ENCODE results near the gene JDP2. TPM values are rescaled to one million over a fixed set of nuclear protein-coding genes. Genes with fewer than 3 reads are reported as not detected.
A peak's percentile ranks its signal among the peaks of the same experiment; 100 is the strongest.

JDP2 gene
- total and polyA plus RNA-seq, 12 donors: 6.8 to 59.8 (median 31.8) TPM

- WGBS, 4 donors: 78 to 87% (median 83%) methylated on average over 14 of the region's 14 CpGs
- no peak overlapping the region for H3K4me3 ChIP-seq
- intact Hi-C loops (cut with DNase I): no loop called here
- no peaks in the 10 kb centered on the region for H3K27me3 ChIP-seq
- H3K9me3 ChIP-seq (replicated peaks in 1 of 3): no peaks in the 10 kb centered on the region
- no peaks in the 10 kb centered on the region for H3K36me3 ChIP-seq (replicated peaks in 1 of 2)
- TF ChIP-seq CTCF (IDR thresholded peaks at IDR 0.05) (no peak), POLR2A (IDR thresholded peaks at IDR 0.05) (no peak)
- DNase-seq: no peak
- peak overlapping the region in 3 of 5 donors; percentile 49 to 82 (median 65) for H3K27ac ChIP-seq
- peaks cover 25 to 54% of the 10 kb centered on the region in 2 donors for H3K4me1 ChIP-seq (replicated peaks in 1 of 2)
Measured at GRCh38 chr14:75453817-75454434, 26.1 kb downstream of the JDP2 start.

DNA sequence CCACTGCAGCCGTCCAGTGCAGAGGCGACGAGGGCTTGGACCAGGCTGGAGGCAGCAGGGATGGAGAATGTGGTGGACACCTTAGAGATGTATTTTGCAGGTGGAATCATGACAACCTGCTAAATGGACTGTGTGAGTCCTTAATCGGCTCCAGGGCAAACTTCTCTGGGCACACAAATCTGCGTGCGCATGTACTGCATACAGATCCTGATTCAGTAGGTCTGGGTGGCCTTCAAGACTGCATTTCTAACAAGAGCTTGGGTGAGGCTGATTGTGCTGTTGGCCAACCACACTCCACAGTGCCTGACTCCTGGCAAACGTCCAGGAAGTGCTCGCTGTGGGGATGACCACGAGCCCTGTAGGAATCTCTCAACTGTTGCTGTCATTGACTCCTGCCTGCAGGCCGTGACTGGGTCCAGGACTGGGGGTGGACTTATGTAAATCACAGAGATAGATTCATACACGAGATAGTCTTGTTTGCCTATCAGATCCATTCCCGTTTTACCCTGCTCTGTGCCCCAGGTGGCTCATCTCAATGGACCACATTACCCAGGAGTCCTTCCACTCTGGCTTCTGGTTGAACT, 27.2 kb downstream of the JDP2 start:
- peak; percentile 48 to 91 (median 87) for DNase-seq
- intact Hi-C loops (cut with DNase I): no loop called here
- H3K27ac ChIP-seq: peak overlapping the region in 2 of 5 donors; percentile 0 to 47
- 45 to 64% (median 59%) methylated on average over 9 to 12 of the region's 12 CpGs for WGBS, 4 donors
- H3K9me3 ChIP-seq (replicated peaks in 1 of 3): no peaks in the 10 kb centered on the region
- no peak overlapping the region for H3K4me3 ChIP-seq
- H3K4me1 ChIP-seq (replicated peaks in 1 of 2): peaks cover 29 to 53% of the 10 kb centered on the region in 2 donors
- peaks cover 0 to under 1% of the 10 kb centered on the region in 2 donors for H3K36me3 ChIP-seq (replicated peaks in 1 of 2)
- no peak for TF ChIP-seq POLR2A (IDR thresholded peaks at IDR 0.05)
- TF ChIP-seq CTCF (IDR thresholded peaks at IDR 0.05): no peak
- H3K27me3 ChIP-seq: no peaks in the 10 kb centered on the region

- H3K27me3 ChIP-seq: no peaks in the 10 kb centered on the region
- peaks cover 29 to 47% of the 10 kb centered on the region in 2 donors for H3K4me1 ChIP-seq (replicated peaks in 1 of 2)
- 78 to 89% (median 83%) methylated on average over 12 to 16 of the region's 16 CpGs for whole genome bisulfite sequencing, 4 donors
- TF ChIP-seq CTCF (IDR thresholded peaks at IDR 0.05) (no peak), POLR2A (IDR thresholded peaks at IDR 0.05) (no peak)
- no peak overlapping the region for H3K4me3 ChIP-seq
- H3K9me3 ChIP-seq (replicated peaks in 1 of 3): no peaks in the 10 kb centered on the region
- intact Hi-C loops (cut with DNase I): no loop called here
- peak overlapping the region in 1 of 5 donors; percentile 0 for H3K27ac ChIP-seq
- H3K36me3 ChIP-seq (replicated peaks in 1 of 2): peaks cover 0 to 6% of the 10 kb centered on the region in 2 donors
- peak in 1 of 7 donors; percentile 52 for DNase-seq
Measured at GRCh38 chr14:75456069-75456996, 28.5 kb downstream of the JDP2 start.

- TF ChIP-seq POLR2A (IDR thresholded peaks at IDR 0.05) (no peak), CTCF (IDR thresholded peaks at IDR 0.05) (no peak)
- no peaks in the 10 kb centered on the region for H3K9me3 ChIP-seq (replicated peaks in 1 of 3)
- H3K4me1 ChIP-seq (replicated peaks in 1 of 2): peaks cover 29 to 47% of the 10 kb centered on the region in 2 donors
- H3K27ac ChIP-seq: no peak overlapping the region
- H3K27me3 ChIP-seq: no peaks in the 10 kb centered on the region
- 86 to 96% (median 94%) methylated on average over 5 of the region's 5 CpGs for WGBS, 4 donors
- intact Hi-C loops (cut with DNase I): no loop called here
- no peak overlapping the region for H3K4me3 ChIP-seq
- DNase-seq: no peak
- H3K36me3 ChIP-seq (replicated peaks in 1 of 2): peaks cover 0 to 12% of the 10 kb centered on the region in 2 donors
Measured at GRCh38 chr14:75456997-75457335, 29.1 kb downstream of the JDP2 start.
